NCI-H1694 treated with DMSO at 0.1 percent for 48 hours (cell line): ENCODE data around the gene RXYLT1.
"Not testable (repeated sequence)": the region's sequence is repeated elsewhere in the genome, so short reads cannot be mapped to it uniquely, and the experiment has no call there.

Experiments used
- DNase-seq: peaks from one replicate; lab custom pipeline; 2025; lab: John Stamatoyannopoulos, UW

RXYLT1 gene

DNA sequence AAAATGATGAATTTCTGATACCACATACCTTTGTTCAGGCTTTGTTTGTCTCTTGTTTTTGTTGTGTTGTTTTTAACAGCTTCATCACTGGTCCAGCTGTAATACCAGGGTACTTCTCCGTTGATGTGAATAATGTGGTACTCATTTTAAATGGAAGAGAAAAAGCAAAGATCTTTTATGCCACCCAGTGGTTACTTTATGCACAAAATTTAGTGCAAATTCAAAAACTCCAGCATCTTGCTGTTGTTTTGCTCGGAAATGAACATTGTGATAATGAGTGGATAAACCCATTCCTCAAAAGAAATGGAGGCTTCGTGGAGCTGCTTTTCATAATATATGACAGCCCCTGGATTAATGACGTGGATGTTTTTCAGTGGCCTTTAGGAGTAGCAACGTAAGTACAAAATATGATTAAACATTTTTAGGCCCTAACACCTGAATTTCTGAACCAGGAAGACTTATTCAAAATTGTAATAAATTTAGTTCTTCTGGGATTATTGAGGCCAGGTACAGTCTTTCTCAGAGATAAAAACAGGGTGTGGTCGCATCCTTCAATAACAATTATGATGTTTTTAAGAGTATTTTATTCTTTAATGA is 22.4 kb downstream of the RXYLT1 start:
- peak; percentile 38 for DNase-seq

- DNase-seq: no peak
Measured at GRCh38 chr12:63804746-63805145, 25.0 kb downstream of the RXYLT1 start.

GRCh38 chr12:63805704-63806672 is 26.3 kb downstream of the RXYLT1 start:
- DNase-seq: no peak

GRCh38 chr12:63808631-63809030 is 28.9 kb downstream of the RXYLT1 start:
- no peak for DNase-seq

GRCh38 chr12:63809566-63809965 is 29.9 kb downstream of the RXYLT1 start:
- no peak for DNase-seq

GRCh38 chr12:63811334-63811733 is 31.6 kb downstream of the RXYLT1 start:
- no peak for DNase-seq

GRCh38 chr12:63811755-63812154 is 32.0 kb downstream of the RXYLT1 start:
- DNase-seq: no peak

DNA sequence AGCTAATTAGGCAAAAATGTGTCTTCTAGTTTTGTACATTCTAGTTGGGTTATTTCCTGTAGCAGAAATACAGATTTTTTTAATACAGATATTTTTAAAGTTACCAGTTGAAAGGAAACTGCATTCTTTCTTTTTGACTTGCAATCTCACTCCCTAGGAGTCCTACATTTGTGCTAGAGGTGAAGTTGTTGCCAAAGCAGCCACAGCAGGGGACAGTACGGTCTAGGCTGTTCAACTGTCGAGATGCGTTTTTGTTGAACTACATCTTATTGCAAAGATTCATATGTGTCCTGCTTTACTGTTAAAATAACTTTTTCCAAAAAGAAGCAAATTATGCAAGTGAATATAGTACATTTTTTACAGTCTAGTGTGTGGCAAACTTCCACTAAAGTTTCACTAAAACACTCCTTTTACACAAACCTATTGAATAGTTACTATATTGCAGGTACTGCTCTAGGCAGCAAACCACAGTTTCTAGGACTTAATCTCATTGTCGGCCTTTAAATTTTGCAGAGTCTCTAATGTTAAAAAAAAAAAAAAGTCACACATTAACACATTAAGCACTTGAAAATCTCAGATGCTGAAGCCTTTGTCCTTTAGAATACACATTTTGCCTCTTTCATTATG is 34.5 kb downstream of the RXYLT1 start:
- no peak for DNase-seq

DNA sequence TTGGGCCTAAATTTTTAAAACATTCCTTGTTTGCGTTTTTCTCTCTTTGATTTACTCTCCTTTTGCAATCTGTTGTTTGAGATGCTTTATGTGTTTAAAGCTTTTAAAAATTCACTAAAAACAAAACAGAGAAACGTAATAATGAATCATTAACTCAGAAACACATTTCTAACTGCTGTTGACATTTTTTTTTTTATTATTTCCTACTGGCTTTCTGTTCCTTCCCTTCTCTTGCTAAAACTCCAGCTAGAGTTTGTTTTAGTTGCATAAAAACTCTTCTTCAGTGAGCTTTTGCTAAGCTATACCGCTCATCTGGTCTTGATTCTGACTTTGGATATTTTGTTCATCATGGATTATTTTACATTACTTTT is 35.8 kb downstream of the RXYLT1 start:
- DNase-seq: no peak

GRCh38 chr12:63816031-63816430 is 36.3 kb downstream of the RXYLT1 start:
- no peak for DNase-seq

- DNase-seq: no peak
Measured at GRCh38 chr12:63820427-63820826, 40.7 kb downstream of the RXYLT1 start.

GRCh38 chr12:63821781-63822251 is 42.1 kb downstream of the RXYLT1 start:
- no peak for DNase-seq

DNA sequence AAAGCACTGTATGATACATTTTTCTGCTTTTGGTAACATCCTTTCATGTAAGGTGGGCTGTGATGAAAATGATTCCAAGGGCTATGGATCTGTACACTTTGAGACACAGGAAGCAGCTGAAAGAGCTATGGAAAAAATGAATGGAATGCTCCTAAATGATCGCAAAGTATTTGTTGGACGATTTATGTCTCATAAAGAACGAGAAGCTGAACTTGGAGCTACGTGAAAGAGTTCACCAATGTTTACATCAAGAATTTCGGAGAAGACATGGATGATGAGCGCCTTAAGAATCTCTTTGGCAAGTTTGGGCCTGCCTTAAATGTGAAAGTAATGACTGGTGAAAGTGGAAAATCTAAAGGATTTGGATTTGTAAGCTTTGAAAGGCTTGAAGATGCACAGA is 42.6 kb downstream of the RXYLT1 start:
- DNase-seq: no peak

GRCh38 chr12:63823040-63823439 is 43.3 kb downstream of the RXYLT1 start:
- no peak for DNase-seq

DNA sequence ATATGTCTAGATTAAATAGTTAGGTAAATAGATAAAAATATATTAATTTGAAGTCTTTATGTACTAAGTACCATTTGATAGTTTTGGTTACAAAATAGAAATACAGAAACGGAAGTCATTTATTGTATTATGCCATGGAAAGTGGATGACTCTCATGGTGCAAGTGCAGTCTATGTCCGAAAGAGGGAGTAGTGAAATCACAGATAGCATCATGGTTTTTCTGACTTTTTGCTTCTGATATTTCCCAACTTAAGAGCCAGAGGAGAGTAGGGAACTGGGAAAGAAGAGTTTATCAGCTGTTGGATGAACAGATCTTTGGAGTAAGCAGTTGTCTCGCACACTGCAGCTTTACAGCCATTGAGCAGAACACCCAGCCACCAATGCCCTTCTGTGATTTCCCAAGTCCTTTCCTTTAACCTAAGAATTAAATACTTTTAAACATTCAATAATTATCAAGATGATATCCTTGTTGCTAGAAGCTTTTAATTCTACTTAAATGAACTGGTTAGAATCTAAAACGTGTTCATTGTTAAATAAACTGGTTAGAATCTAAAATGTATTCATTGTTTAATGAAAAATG is 46.4 kb downstream of the RXYLT1 start:
- peak; percentile 66 for DNase-seq

- DNase-seq: no peak
Measured at GRCh38 chr12:63828867-63829266, 49.2 kb downstream of the RXYLT1 start.

DNA sequence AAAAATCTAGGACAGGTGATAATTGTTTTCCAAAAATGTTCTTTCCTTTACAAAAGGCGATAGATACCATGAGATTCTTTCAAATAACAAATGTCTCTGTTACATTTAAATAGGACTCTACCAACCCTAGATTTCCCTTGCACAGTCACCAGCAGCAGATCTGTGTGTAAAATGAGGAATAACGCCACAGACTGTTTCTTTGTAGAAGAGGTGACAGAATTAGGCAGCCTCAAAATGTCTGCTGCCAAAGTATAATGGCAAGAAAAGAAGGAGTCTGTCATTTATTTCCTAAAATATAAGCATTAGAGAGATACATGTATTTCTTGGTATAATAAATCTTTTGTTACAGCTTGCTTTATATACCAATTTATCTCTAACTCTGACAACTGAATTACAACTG is 56.3 kb downstream of the RXYLT1 start:
- DNase-seq: no peak

DNA sequence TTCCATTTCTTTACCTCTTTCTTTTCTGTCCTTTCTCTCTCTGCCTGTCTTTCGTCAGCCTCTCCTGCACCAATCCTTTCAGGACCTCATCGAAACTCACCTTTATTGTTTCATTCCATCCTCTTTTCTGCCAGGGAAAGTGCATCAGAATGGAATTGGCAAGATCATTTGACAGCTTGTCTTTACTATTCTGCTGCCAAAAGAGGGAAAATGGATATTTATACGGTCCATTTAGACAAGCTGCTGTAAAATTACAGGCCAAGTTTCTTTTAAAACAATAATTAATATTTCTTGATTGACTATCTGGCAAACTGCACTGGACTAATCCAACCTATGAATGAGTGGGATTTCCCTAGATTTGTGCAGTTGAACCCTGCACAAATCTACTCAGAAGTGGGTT is 57.2 kb downstream of the RXYLT1 start:
- DNase-seq: peak; percentile 62

DNA sequence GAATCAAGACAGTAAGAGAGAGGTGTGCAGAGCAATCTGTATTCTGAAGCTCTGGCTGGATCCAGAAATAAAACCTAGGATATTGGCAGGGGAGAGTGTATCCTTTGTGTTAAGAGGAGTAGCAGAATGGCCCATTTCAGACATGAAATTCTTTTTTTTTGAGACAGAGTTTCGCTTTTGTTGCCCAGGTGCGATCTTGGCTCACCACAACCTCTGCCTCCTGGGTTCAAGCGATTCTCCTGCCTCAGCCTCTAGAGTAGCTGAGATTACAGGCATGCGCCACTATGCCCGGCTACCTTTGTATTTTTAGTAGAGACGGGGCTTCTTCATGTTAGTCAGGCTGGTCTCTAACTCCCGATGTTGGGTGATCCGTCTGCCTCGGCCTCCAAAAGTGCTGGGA is 58.7 kb downstream of the RXYLT1 start:
- DNase-seq: no peak

DNA sequence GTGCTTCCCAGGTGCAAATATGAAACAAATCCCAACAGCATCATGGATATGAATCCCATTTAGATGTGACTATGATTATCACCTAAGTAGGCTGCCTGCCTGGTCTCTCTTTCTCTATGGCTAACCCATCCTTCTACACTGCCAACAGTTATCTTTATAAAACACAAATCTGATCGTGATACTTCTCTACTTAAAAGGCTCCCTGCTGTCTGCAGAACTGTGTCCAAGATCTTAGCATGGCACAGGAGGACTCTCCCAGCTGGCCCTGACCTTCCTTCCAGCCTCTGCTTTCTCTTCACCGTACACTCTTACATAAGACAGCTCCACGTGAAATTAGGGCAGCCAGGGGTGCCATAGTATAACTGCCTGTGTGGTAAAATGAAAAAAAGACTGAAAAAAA is 61.3 kb downstream of the RXYLT1 start:
- no peak for DNase-seq

GRCh38 chr12:63841571-63841970 is 61.9 kb downstream of the RXYLT1 start:
- DNase-seq: no peak

GRCh38 chr12:63842750-63843149 is 63.0 kb downstream of the RXYLT1 start:
- DNase-seq: not testable (repeated sequence)
